Measurements from ENCODE around the gene OTOG. TPM values are rescaled to one million over a fixed set of nuclear protein-coding genes. Genes with fewer than 3 reads are reported as not detected.

Gene OTOG
- total RNA-seq, 1 donor from 2014 or later = not detected

- Mint-ChIP-seq H3K4me3 (ENCODE audit: unreplicated experiment) (no peak overlapping the region), H3K36me3 (ENCODE audit: unreplicated experiment) (peaks cover 19% of the 10 kb centered on the region), H3K9me3 (ENCODE audit: unreplicated experiment) (no peaks in the 10 kb centered on the region), H3K4me1 (ENCODE audit: low read depth, unreplicated experiment) (peaks cover 4% of the 10 kb centered on the region), H3K27ac (ENCODE audit: unreplicated experiment) (no peak overlapping the region), H3K27me3 (ENCODE audit: unreplicated experiment) (peaks cover 7% of the 10 kb centered on the region)
- DNase-seq = no peak
- no peak for TF ChIP-seq CTCF (IDR thresholded peaks at IDR 0.05; ENCODE audit: partially characterized antibody, unreplicated experiment)
These were observed 102.2 kb downstream of the OTOG start for GRCh38 chr11:17649261-17649660.

GRCh38 chr11:17649696-17650095, 102.6 kb downstream of the OTOG start:
- peaks cover 7% of the 10 kb centered on the region for H3K27me3 Mint-ChIP-seq (ENCODE audit: unreplicated experiment)
- no peak overlapping the region for H3K27ac Mint-ChIP-seq (ENCODE audit: unreplicated experiment)
- H3K4me1 Mint-ChIP-seq (ENCODE audit: low read depth, unreplicated experiment) = peaks cover 4% of the 10 kb centered on the region
- no peak for TF ChIP-seq CTCF (IDR thresholded peaks at IDR 0.05; ENCODE audit: partially characterized antibody, unreplicated experiment)
- no peaks in the 10 kb centered on the region for H3K9me3 Mint-ChIP-seq (ENCODE audit: unreplicated experiment)
- H3K4me3 Mint-ChIP-seq (ENCODE audit: unreplicated experiment) = no peak overlapping the region
- peaks cover 19% of the 10 kb centered on the region for H3K36me3 Mint-ChIP-seq (ENCODE audit: unreplicated experiment)
- DNase-seq = no peak

GRCh38 chr11:17650127-17650911, 103.3 kb downstream of the OTOG start:
- Mint-ChIP-seq H3K27ac (ENCODE audit: unreplicated experiment) (no peak overlapping the region), H3K27me3 (ENCODE audit: unreplicated experiment) (peaks cover 7% of the 10 kb centered on the region), H3K9me3 (ENCODE audit: unreplicated experiment) (peaks cover 2% of the 10 kb centered on the region), H3K36me3 (ENCODE audit: unreplicated experiment) (peaks cover 19% of the 10 kb centered on the region), H3K4me3 (ENCODE audit: unreplicated experiment) (no peak overlapping the region), H3K4me1 (ENCODE audit: low read depth, unreplicated experiment) (peaks cover 4% of the 10 kb centered on the region)
- no peak for TF ChIP-seq CTCF (IDR thresholded peaks at IDR 0.05; ENCODE audit: partially characterized antibody, unreplicated experiment)
- no peak for DNase-seq

- Mint-ChIP-seq H3K4me1 (ENCODE audit: low read depth, unreplicated experiment) (peaks cover 4% of the 10 kb centered on the region), H3K27me3 (ENCODE audit: unreplicated experiment) (peaks cover 7% of the 10 kb centered on the region), H3K36me3 (ENCODE audit: unreplicated experiment) (peaks cover 19% of the 10 kb centered on the region), H3K9me3 (ENCODE audit: unreplicated experiment) (peaks cover 2% of the 10 kb centered on the region), H3K4me3 (ENCODE audit: unreplicated experiment) (no peak overlapping the region), H3K27ac (ENCODE audit: unreplicated experiment) (no peak overlapping the region)
- no peak for TF ChIP-seq CTCF (IDR thresholded peaks at IDR 0.05; ENCODE audit: partially characterized antibody, unreplicated experiment)
- no peak for DNase-seq
These were observed 104.0 kb downstream of the OTOG start for GRCh38 chr11:17651061-17651460.

- no peak for TF ChIP-seq CTCF (IDR thresholded peaks at IDR 0.05; ENCODE audit: partially characterized antibody, unreplicated experiment)
- Mint-ChIP-seq H3K9me3 (ENCODE audit: unreplicated experiment) (peaks cover 2% of the 10 kb centered on the region), H3K4me3 (ENCODE audit: unreplicated experiment) (no peak overlapping the region), H3K27ac (ENCODE audit: unreplicated experiment) (no peak overlapping the region), H3K27me3 (ENCODE audit: unreplicated experiment) (peaks cover 7% of the 10 kb centered on the region), H3K36me3 (ENCODE audit: unreplicated experiment) (peaks cover 19% of the 10 kb centered on the region), H3K4me1 (ENCODE audit: low read depth, unreplicated experiment) (peaks cover 4% of the 10 kb centered on the region)
- no peak for DNase-seq
These were observed 104.6 kb downstream of the OTOG start for GRCh38 chr11:17651681-17652080.

Data from glutamatergic neuron (in vitro differentiated cells).